Uterus (tissue), 4 donors: Measurements from ENCODE around the gene FAM117A. TPM values are rescaled to one million over a fixed set of nuclear protein-coding genes. Genes with fewer than 3 reads are reported as not detected.
A peak's percentile ranks its signal among the peaks of the same experiment; 100 is the strongest.

Experiments used
- DNase-seq, 2 donors: peaks; one replicate each; pipeline ENCODE4 v3.0.0-alpha.2; 2019 to 2020
- H3K27ac ChIP-seq, 2 donors: fragments of 200-600 bp; sonication (generic); 1 replicate in 1 of 2; 2 replicates in 1 of 2; pipeline ENCODE4 v1.5.1; 2016 to 2018
- H3K27me3 ChIP-seq, 2 donors: fragments of 200-600 bp; sonication (generic); one replicate each; pipeline ENCODE4 v1.5.1; 2018 to 2019; ENCODE audit warnings: control low read depth in 1 of 2
- H3K36me3 ChIP-seq, 2 donors: fragments of 200-600 bp; sonication (generic); one replicate each; pipeline ENCODE4 v1.5.1; 2019; ENCODE audit warnings: control low read depth in 1 of 2
- H3K4me1 ChIP-seq, 2 donors: fragments of 200-600 bp; sonication (generic); one replicate each; pipeline ENCODE4 v1.5.1; 2018 to 2019; ENCODE audit warnings: control low read depth in 1 of 2
- H3K4me3 ChIP-seq, 2 donors: fragments of 200-600 bp; sonication (generic); 1 replicate in 1 of 2; 2 replicates in 1 of 2; pipeline ENCODE4 v1.5.1; 2018 to 2019; ENCODE audit warnings: mild to moderate bottlenecking in 1 of 2
- H3K9me3 ChIP-seq, 2 donors: fragments of 200-600 bp; sonication (generic); one replicate each; pipeline ENCODE4 v1.5.1; 2019; ENCODE audit warnings: control low read depth in 1 of 2
- CTCF ChIP-seq, 4 experiments: fragments of 200-600 bp in 2 of 4; fragments of 450-650 bp in 2 of 4; sonication (generic) in 2 of 4; IDR thresholded peaks; one replicate each; pipeline ENCODE4 v1.5.1; 2016 to 2019; ENCODE audit warnings: antibody characterized with exemption in 4 of 4, mild to moderate bottlenecking in 2 of 4, moderate library complexity in 1 of 4
- POLR2A ChIP-seq, 2 donors: fragments of 450-650 bp; IDR thresholded peaks; one replicate each; pipeline ENCODE4 v1.6.1; 2016; ENCODE audit warnings: antibody characterized with exemption in 2 of 2, mild to moderate bottlenecking in 1 of 2, moderate library complexity in 1 of 2
- intact Hi-C: fragments of 100-400 bp; cut with DNase I; formaldehyde crosslinking; loops from one replicate; pipeline ENCODE4 v1.15.1; 2023; ENCODE audit warnings: low total_unique reads
- total RNA-seq, 4 donors: library from RNA; depleted of rRNA in 3 of 4; stranded (reverse); fragments of >200 nt in 3 of 4; gene quantifications; one replicate each; pipeline versions ENCODE4 v1.1.0 to v1.2.4, GENCODE V29; 2014 to 2023
- donor health status: DM: yes; HTN: yes; CAD: no.

FAM117A gene
- total RNA-seq, 4 donors from 2014 or later: 2.6 to 40.2 (median 19.5) TPM

GRCh38 chr17:49777563-49777962, 13.6 kb upstream of the FAM117A start:
- Histone ChIP-seq H3K27me3 (no peaks in the 10 kb centered on the region), H3K36me3 (no peaks in the 10 kb centered on the region), H3K4me3 (no peak overlapping the region), H3K9me3 (no peaks in the 10 kb centered on the region), H3K4me1 (peaks cover 9 to 14% of the 10 kb centered on the region in 2 donors), H3K27ac (peak overlapping the region; percentile 79 to 83)
- intact Hi-C loops: loop anchor here (5.0 to 10.0 kb wide), 2 partner anchors 65 to 203 kb away; partner anchors contain the start of gene NXPH3
- no peak for DNase-seq
- TF ChIP-seq CTCF (IDR thresholded peaks at IDR 0.05): no peak
- TF ChIP-seq POLR2A (IDR thresholded peaks at IDR 0.05): no peak

GRCh38 chr17:49776551-49777300, 12.8 kb upstream of the FAM117A start:
- H3K4me1 ChIP-seq: peaks cover 9 to 14% of the 10 kb centered on the region in 2 donors
- intact Hi-C loops: loop anchor here (5.0 to 10.0 kb wide), 2 partner anchors 64 to 202 kb away; partner anchors contain the start of gene NXPH3
- no peaks in the 10 kb centered on the region for H3K9me3 ChIP-seq
- no peak overlapping the region for H3K4me3 ChIP-seq
- DNase-seq: peak in 1 of 2 donors; percentile 62
- no peaks in the 10 kb centered on the region for H3K27me3 ChIP-seq
- TF ChIP-seq CTCF (IDR thresholded peaks at IDR 0.05): no peak
- TF ChIP-seq POLR2A (IDR thresholded peaks at IDR 0.05): no peak
- H3K36me3 ChIP-seq: no peaks in the 10 kb centered on the region
- H3K27ac ChIP-seq: peak overlapping the region; percentile 79 to 83

- H3K27me3 ChIP-seq: no peaks in the 10 kb centered on the region
- intact Hi-C loops: loop anchor here (5.0 to 10.0 kb wide), 2 partner anchors 63 to 201 kb away; partner anchors contain the start of gene NXPH3
- H3K9me3 ChIP-seq: no peaks in the 10 kb centered on the region
- DNase-seq: peak in 1 of 2 donors; percentile 68
- H3K27ac ChIP-seq: peak overlapping the region; percentile 79 to 83
- no peaks in the 10 kb centered on the region for H3K36me3 ChIP-seq
- no peak overlapping the region for H3K4me3 ChIP-seq
- TF ChIP-seq CTCF (IDR thresholded peaks at IDR 0.05) (no peak), POLR2A (IDR thresholded peaks at IDR 0.05) (no peak)
- peaks cover 9 to 14% of the 10 kb centered on the region in 2 donors for H3K4me1 ChIP-seq
Measured at GRCh38 chr17:49775546-49776260, 11.8 kb upstream of the FAM117A start.

- intact Hi-C loops: no loop called here
- no peak for TF ChIP-seq CTCF (IDR thresholded peaks at IDR 0.05)
- no peak for TF ChIP-seq POLR2A (IDR thresholded peaks at IDR 0.05)
- H3K9me3 ChIP-seq: no peaks in the 10 kb centered on the region
Measured at GRCh38 chr17:49766918-49767530, 3.1 kb upstream of the FAM117A start.

More at GRCh38 chr17:49766918-49767530, 3.1 kb upstream of the FAM117A start:
- Histone ChIP-seq H3K4me1 (peaks cover 0 to 8% of the 10 kb centered on the region in 2 donors), H3K36me3 (no peaks in the 10 kb centered on the region), H3K27me3 (no peaks in the 10 kb centered on the region), H3K27ac (no peak overlapping the region), H3K4me3 (no peak overlapping the region)
- DNase-seq: no peak
